HG03378 (cell line): ENCODE data around the gene PTPRG.
"Not testable (repeated sequence)": the region's sequence is repeated elsewhere in the genome, so short reads cannot be mapped to it uniquely, and the experiment has no call there.

ENCODE experiments used
- ATAC-seq: cut with Tn5 transposase; IDR thresholded peaks from one replicate; pipeline ENCODE4 v1.9.1; 2021; ENCODE audit warnings: mild to moderate bottlenecking, moderate library complexity; ENCODE audit not compliant: unreplicated experiment

PTPRG gene

GRCh38 chr3:61682671-61683548 lies 121.5 kb downstream of the PTPRG start:
- ATAC-seq = no peak

- no peak for ATAC-seq
Measured at GRCh38 chr3:61683549-61684236, 122.3 kb downstream of the PTPRG start.

GRCh38 chr3:61684386-61684785 lies 123.0 kb downstream of the PTPRG start:
- ATAC-seq = no peak

GRCh38 chr3:61685755-61686154 lies 124.4 kb downstream of the PTPRG start:
- ATAC-seq = no peak

- ATAC-seq = no peak
Measured at GRCh38 chr3:61686228-61686648, 124.9 kb downstream of the PTPRG start.

- no peak for ATAC-seq
Measured at GRCh38 chr3:61687206-61687605, 125.8 kb downstream of the PTPRG start.

GRCh38 chr3:61687663-61688306 lies 126.4 kb downstream of the PTPRG start:
- ATAC-seq = no peak

GRCh38 chr3:61688307-61688984 lies 127.1 kb downstream of the PTPRG start:
- ATAC-seq = no peak

- ATAC-seq = no peak
Measured at GRCh38 chr3:61690016-61690415, 128.6 kb downstream of the PTPRG start.

- no peak for ATAC-seq
Measured at GRCh38 chr3:61691466-61691865, 130.1 kb downstream of the PTPRG start.

- ATAC-seq = no peak
Measured at GRCh38 chr3:61697301-61697700, 135.9 kb downstream of the PTPRG start.

GRCh38 chr3:61698278-61699072 lies 137.1 kb downstream of the PTPRG start:
- ATAC-seq = not testable (repeated sequence)

- no peak for ATAC-seq
Measured at GRCh38 chr3:61699622-61700021, 138.3 kb downstream of the PTPRG start.

GRCh38 chr3:61701011-61701410 lies 139.6 kb downstream of the PTPRG start:
- ATAC-seq = no peak

GRCh38 chr3:61702453-61702852 lies 141.1 kb downstream of the PTPRG start:
- ATAC-seq = no peak

GRCh38 chr3:61704807-61705206 lies 143.4 kb downstream of the PTPRG start:
- no peak for ATAC-seq

- no peak for ATAC-seq
Measured at GRCh38 chr3:61707492-61707891, 146.1 kb downstream of the PTPRG start.

GRCh38 chr3:61710920-61711319 lies 149.5 kb downstream of the PTPRG start:
- not testable (repeated sequence) for ATAC-seq

GRCh38 chr3:61714225-61714624 lies 152.9 kb downstream of the PTPRG start:
- no peak for ATAC-seq

- no peak for ATAC-seq
Measured at GRCh38 chr3:61715886-61716527, 154.6 kb downstream of the PTPRG start.
